SJCRH30 (cell line): ENCODE data around the gene KIF6. TPM values are rescaled to one million over a fixed set of nuclear protein-coding genes. Genes with fewer than 3 reads are reported as not detected.

Experiments used
- DNase-seq, 2 experiments: peaks; one replicate each; pipeline ENCODE4 v3.0.0-alpha.2; 2015 to 2020
- H3K27ac ChIP-seq: fragments of 250-450 bp; sonication (Bioruptor Pico); 2 replicates; pipeline ENCODE4 v1.5.1; 2020; ENCODE audit warnings: mild to moderate bottlenecking, moderate library complexity
- H3K27me3 ChIP-seq: fragments of 250-450 bp; sonication (Bioruptor Pico); 2 replicates; pipeline ENCODE4 v1.5.1; 2020; ENCODE audit warnings: mild to moderate bottlenecking, moderate library complexity
- H3K36me3 ChIP-seq: fragments of 250-450 bp; sonication (Bioruptor Pico); 2 replicates; pipeline ENCODE4 v1.5.1; 2020; ENCODE audit warnings: mild to moderate bottlenecking, moderate library complexity
- H3K4me1 ChIP-seq: fragments of 250-450 bp; sonication (Bioruptor Pico); 2 replicates; pipeline ENCODE4 v1.5.1; 2020; ENCODE audit warnings: mild to moderate bottlenecking, moderate library complexity
- H3K4me3 ChIP-seq: fragments of 250-450 bp; sonication (Bioruptor Pico); 2 replicates; pipeline ENCODE4 v1.5.1; 2020; ENCODE audit warnings: mild to moderate bottlenecking, moderate library complexity
- H3K9me3 ChIP-seq: fragments of 250-450 bp; sonication (Bioruptor Pico); replicated peaks from 2 replicates; pipeline ENCODE4 v1.5.1; 2020; ENCODE audit warnings: mild to moderate bottlenecking, moderate library complexity
- total RNA-seq: library from RNA; depleted of rRNA; stranded (reverse); fragments of >200 nt; shearing (Covaris generic); gene quantifications from 2 replicates; pipeline ENCODE4 v1.2.3, GENCODE V29; 2014

Gene KIF6
- total RNA-seq, 1 experiment from 2014 or later = 0.22 TPM

- Histone ChIP-seq H3K9me3 (no peaks in the 10 kb centered on the region), H3K27me3 (no peaks in the 10 kb centered on the region), H3K36me3 (no peaks in the 10 kb centered on the region), H3K4me1 (no peaks in the 10 kb centered on the region), H3K27ac (no peak overlapping the region), H3K4me3 (no peak overlapping the region)
- no peak for DNase-seq
These were observed 280.7 kb downstream of the KIF6 start for GRCh38 chr6:39444479-39445019.

- H3K36me3 ChIP-seq = no peaks in the 10 kb centered on the region
- no peak overlapping the region for H3K4me3 ChIP-seq
- no peaks in the 10 kb centered on the region for H3K4me1 ChIP-seq
- no peak overlapping the region for H3K27ac ChIP-seq
- no peaks in the 10 kb centered on the region for H3K9me3 ChIP-seq
- DNase-seq = no peak
- H3K27me3 ChIP-seq = no peaks in the 10 kb centered on the region
These were observed 283.2 kb downstream of the KIF6 start for GRCh38 chr6:39441986-39442385.

- Histone ChIP-seq H3K27me3 (no peaks in the 10 kb centered on the region), H3K9me3 (no peaks in the 10 kb centered on the region), H3K4me3 (no peak overlapping the region), H3K4me1 (no peaks in the 10 kb centered on the region), H3K27ac (no peak overlapping the region), H3K36me3 (no peaks in the 10 kb centered on the region)
- DNase-seq = no peak
These were observed 283.9 kb downstream of the KIF6 start for GRCh38 chr6:39441301-39441700.

- Histone ChIP-seq H3K9me3 (no peaks in the 10 kb centered on the region), H3K27me3 (no peaks in the 10 kb centered on the region), H3K4me3 (no peak overlapping the region), H3K4me1 (no peaks in the 10 kb centered on the region), H3K36me3 (no peaks in the 10 kb centered on the region), H3K27ac (no peak overlapping the region)
- no peak for DNase-seq
These were observed 285.2 kb downstream of the KIF6 start for GRCh38 chr6:39440039-39440426.

GRCh38 chr6:39439342-39440038 lies 285.7 kb downstream of the KIF6 start:
- no peak overlapping the region for H3K27ac ChIP-seq

GRCh38 chr6:39433630-39434029 lies 291.6 kb downstream of the KIF6 start:
- Histone ChIP-seq H3K36me3 (no peaks in the 10 kb centered on the region), H3K4me1 (peaks cover 11% of the 10 kb centered on the region), H3K27ac (no peak overlapping the region), H3K4me3 (no peak overlapping the region), H3K27me3 (no peaks in the 10 kb centered on the region), H3K9me3 (no peaks in the 10 kb centered on the region)
- DNase-seq = no peak

More at GRCh38 chr6:39439342-39440038, 285.7 kb downstream of the KIF6 start:
- no peaks in the 10 kb centered on the region for H3K27me3 ChIP-seq
- H3K4me3 ChIP-seq = no peak overlapping the region
- no peaks in the 10 kb centered on the region for H3K9me3 ChIP-seq
- H3K4me1 ChIP-seq = no peaks in the 10 kb centered on the region
- H3K36me3 ChIP-seq = no peaks in the 10 kb centered on the region
- no peak for DNase-seq

GRCh38 chr6:39432330-39433025 lies 292.7 kb downstream of the KIF6 start:
- Histone ChIP-seq H3K4me1 (peaks cover 13% of the 10 kb centered on the region), H3K36me3 (no peaks in the 10 kb centered on the region), H3K27ac (no peak overlapping the region), H3K9me3 (no peaks in the 10 kb centered on the region), H3K4me3 (no peak overlapping the region), H3K27me3 (no peaks in the 10 kb centered on the region)
- no peak for DNase-seq

- no peaks in the 10 kb centered on the region for H3K36me3 ChIP-seq
- no peaks in the 10 kb centered on the region for H3K9me3 ChIP-seq
- H3K27me3 ChIP-seq = no peaks in the 10 kb centered on the region
- H3K27ac ChIP-seq = 0 out of 2 replicates have a peak overlapping the region, but pooled peaks have one; percentile 9
- peak overlapping the region; percentile 4 for H3K4me3 ChIP-seq
- peak; percentile 83 to 85 for DNase-seq
- H3K4me1 ChIP-seq = peaks cover 27% of the 10 kb centered on the region
These were observed 294.2 kb downstream of the KIF6 start for GRCh38 chr6:39430871-39431523.

GRCh38 chr6:39430446-39430845 lies 294.8 kb downstream of the KIF6 start:
- DNase-seq = no peak
- Histone ChIP-seq H3K36me3 (no peaks in the 10 kb centered on the region), H3K27ac (0 out of 2 replicates have a peak overlapping the region, but pooled peaks have one; percentile 9), H3K9me3 (no peaks in the 10 kb centered on the region), H3K27me3 (no peaks in the 10 kb centered on the region), H3K4me1 (peaks cover 31% of the 10 kb centered on the region), H3K4me3 (no peak overlapping the region)

- Histone ChIP-seq H3K4me1 (peaks cover 31% of the 10 kb centered on the region), H3K4me3 (no peak overlapping the region), H3K36me3 (no peaks in the 10 kb centered on the region), H3K27ac (no peak overlapping the region), H3K27me3 (no peaks in the 10 kb centered on the region), H3K9me3 (no peaks in the 10 kb centered on the region)
- DNase-seq = no peak
These were observed 296.4 kb downstream of the KIF6 start for GRCh38 chr6:39428816-39429215.

- H3K4me1 ChIP-seq = peaks cover 31% of the 10 kb centered on the region
- no peaks in the 10 kb centered on the region for H3K36me3 ChIP-seq
- no peaks in the 10 kb centered on the region for H3K27me3 ChIP-seq
- no peaks in the 10 kb centered on the region for H3K9me3 ChIP-seq
- H3K27ac ChIP-seq = no peak overlapping the region
- H3K4me3 ChIP-seq = no peak overlapping the region
- DNase-seq = no peak
These were observed 297.1 kb downstream of the KIF6 start for GRCh38 chr6:39428152-39428551.

- Histone ChIP-seq H3K36me3 (no peaks in the 10 kb centered on the region), H3K4me1 (peaks cover 21% of the 10 kb centered on the region), H3K27me3 (no peaks in the 10 kb centered on the region), H3K4me3 (no peak overlapping the region), H3K9me3 (no peaks in the 10 kb centered on the region), H3K27ac (peak overlapping the region; percentile 40)
- DNase-seq = peak in 1 of 2 experiments; percentile 44
These were observed 299.1 kb downstream of the KIF6 start for GRCh38 chr6:39426073-39426456.

- Histone ChIP-seq H3K27me3 (no peaks in the 10 kb centered on the region), H3K4me1 (peaks cover 20% of the 10 kb centered on the region), H3K36me3 (no peaks in the 10 kb centered on the region), H3K9me3 (no peaks in the 10 kb centered on the region), H3K27ac (peak overlapping the region; percentile 40), H3K4me3 (no peak overlapping the region)
- no peak for DNase-seq
These were observed 299.7 kb downstream of the KIF6 start for GRCh38 chr6:39425346-39426072.

GRCh38 chr6:39424831-39425230 lies 300.4 kb downstream of the KIF6 start:
- peaks cover 20% of the 10 kb centered on the region for H3K4me1 ChIP-seq

More at GRCh38 chr6:39424831-39425230, 300.4 kb downstream of the KIF6 start:
- Histone ChIP-seq H3K9me3 (no peaks in the 10 kb centered on the region), H3K4me3 (no peak overlapping the region), H3K27me3 (no peaks in the 10 kb centered on the region), H3K36me3 (no peaks in the 10 kb centered on the region), H3K27ac (no peak overlapping the region)
- DNase-seq = no peak
